GM18526 (cell line): ENCODE measurements around the gene SYCP2L.

ENCODE experiments used
- POLR2A ChIP-seq: IDR thresholded peaks from 3 replicates; pipeline ENCODE4 v1.6.1; 2011; ENCODE audit not compliant: insufficient read length; ENCODE audit errors: extremely low read depth

SYCP2L gene

DNA sequence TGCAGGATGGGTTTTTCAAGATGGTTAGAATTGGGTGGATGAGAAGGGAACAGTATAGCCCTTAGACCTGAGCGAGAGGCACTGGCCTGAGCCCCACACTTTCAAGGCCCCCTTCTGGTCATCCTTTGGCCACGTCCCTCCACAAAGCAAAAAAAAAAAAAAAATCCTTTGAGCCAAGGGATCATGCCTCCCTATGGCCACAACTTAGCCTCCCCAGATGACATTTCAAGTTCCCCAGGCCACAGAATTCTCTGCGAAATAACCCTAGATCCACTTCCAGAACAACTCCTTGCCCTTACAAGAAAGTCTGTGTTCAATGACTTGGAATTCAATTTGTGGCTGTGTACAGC is 126.8 kb downstream of the SYCP2L start:
- TF ChIP-seq POLR2A = no peak

DNA sequence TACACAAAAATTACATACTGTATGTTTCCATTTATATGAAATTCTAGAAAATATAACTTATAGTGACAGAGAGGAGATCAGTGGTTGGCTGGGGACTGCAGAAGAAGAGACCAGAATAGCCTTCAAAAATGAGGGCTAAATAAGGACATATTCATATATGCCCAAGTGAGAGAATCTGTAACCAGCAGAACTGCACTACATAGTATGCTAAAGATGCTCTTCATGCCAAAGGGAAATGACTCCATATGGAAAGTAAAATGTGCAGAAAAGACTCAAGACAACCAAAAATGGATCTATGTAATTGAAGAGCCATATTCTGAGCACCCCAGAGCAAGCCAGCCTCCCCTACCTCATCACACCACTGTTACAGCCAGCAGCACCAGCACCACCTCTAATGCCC is 128.2 kb downstream of the SYCP2L start:
- no peak for TF ChIP-seq POLR2A

DNA sequence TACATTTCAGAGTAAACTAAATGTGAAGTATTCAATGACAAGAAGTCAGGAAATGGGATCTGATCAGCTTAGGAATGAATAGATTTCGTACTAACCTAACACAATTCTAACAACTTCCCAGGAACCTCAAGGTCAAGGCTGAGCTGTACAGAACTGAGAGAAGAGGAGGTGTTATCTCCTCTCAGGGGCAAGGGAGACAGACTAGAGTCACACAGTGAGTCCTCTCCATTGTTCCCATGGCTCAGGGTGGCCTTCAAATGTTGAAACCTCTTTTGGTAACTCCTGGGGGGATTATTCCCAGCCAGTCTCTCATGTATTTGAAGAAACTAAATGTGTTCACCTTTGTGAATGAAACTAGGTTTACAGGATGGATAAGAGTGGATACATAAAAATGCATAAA is 129.6 kb downstream of the SYCP2L start:
- TF ChIP-seq POLR2A = no peak

DNA sequence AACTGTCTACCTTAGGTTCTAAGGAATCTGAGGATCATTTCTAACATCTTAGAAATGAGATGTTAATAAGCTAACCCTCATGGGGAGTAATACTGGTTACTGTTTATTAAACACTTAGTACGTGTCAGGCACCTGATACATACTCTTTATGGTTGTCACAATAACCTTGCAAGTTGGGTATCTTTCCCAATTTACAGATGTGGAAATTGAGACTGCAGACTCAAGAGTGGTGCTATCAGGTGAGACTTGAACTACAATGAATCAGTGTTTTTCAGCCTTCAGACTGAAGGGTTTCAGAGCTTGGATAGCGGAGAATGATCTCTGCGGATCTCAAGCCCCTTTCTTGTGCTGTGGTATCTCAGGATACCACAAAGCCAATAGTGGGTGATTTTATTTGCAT is 130.2 kb downstream of the SYCP2L start:
- TF ChIP-seq POLR2A = no peak

DNA sequence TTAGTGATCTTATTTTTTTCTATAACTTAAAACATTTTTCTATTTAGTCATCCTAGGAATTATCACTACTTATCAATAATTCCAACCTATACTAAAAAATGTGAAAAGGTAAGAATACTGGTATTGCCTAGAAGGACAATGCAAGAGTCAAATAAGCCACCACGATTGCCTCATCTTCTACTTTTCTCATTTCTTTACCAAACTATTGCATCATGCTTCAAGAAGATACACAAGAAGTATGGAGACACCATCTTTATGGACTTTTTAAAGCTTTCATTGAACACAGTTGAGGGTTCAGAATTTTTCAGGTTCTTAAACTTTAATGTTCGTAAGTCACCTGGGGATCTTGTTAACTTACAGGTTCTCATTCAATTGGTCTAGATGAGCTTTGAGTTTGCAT is 131.4 kb downstream of the SYCP2L start:
- no peak for TF ChIP-seq POLR2A

DNA sequence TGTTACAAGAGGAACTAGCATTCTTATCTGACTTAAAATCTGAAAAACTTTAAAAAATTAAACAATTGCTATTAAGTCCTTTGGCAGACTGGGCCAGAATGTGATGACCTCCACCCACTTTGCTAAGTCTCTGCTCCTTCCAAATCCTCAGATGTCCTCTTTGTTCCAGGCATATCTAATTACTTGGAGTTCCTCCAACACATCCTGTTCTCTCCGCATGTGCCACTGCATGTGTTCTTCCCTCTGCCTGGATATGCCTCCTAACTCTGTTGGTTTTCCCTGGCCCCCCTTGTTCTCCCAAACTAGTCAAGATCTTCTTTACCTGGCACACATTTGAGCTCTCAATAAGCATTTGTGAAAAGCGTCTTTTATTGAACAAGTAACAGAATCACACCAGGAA is 134.2 kb downstream of the SYCP2L start:
- no peak for TF ChIP-seq POLR2A

DNA sequence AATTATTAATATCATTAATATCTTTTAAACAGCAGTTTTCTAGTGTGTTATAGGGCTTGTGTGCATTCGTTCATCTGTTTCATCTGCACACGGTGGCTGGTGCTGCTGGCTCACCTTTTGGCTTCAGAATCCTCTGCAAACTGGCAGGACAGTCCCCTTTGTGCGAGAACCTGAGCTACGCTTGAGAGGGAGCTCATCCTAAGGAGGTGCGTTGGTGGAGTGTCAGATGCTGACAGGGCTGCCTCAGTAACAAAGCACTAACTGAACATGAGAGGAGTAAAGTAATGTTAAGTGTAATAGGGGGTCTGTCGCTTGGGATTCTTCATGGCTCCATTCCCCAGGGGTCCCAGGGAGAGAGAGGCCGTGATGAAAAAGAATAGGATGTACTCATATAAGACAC is 134.9 kb downstream of the SYCP2L start:
- TF ChIP-seq POLR2A = no peak

DNA sequence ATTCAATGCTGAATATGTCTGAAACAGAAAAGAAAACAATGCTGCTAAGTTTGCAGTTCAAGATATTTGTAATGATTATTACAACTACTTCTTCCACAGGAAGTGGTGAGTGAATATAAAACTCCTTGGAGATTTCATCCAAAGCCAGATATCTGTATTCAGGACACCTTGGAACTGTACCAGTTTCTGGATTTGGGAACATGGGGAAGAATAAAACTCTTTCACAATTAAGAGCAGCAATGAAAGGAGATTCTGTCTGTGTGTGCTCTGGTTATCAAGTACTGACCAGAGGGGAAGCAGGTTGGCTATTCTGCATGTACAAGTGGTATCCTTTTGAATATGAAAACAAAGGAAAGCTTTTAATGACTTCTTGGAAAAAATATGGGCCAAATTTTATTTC is 136.2 kb downstream of the SYCP2L start:
- TF ChIP-seq POLR2A = no peak
